Colon (tissue), 2 donors: ENCODE measurements around the gene GTF3C5.
A peak's percentile ranks its signal among the peaks of the same experiment; 100 is the strongest.
"Not testable (repeated sequence)": the region's sequence is repeated elsewhere in the genome, so short reads cannot be mapped to it uniquely, and the experiment has no call there.

Experiments
- FAIRE-seq: peaks from 2 replicates; lab custom pipeline; 2012; peaks lifted over from hg19 to GRCh38; lab: Jason Lieb, UNC
- donor health status: control.
- donor health status: control.

Gene GTF3C5

GRCh38 chr9:133094351-133094750, 63.6 kb downstream of the GTF3C5 start:
- not testable (repeated sequence) for FAIRE-seq

- peak; percentile 14 for FAIRE-seq
Observed at GRCh38 chr9:133094842-133095393, 64.1 kb downstream of the GTF3C5 start.

- no peak for FAIRE-seq
Observed at GRCh38 chr9:133098104-133098754, 67.4 kb downstream of the GTF3C5 start.

GRCh38 chr9:133098871-133099270, 68.1 kb downstream of the GTF3C5 start:
- no peak for FAIRE-seq

GRCh38 chr9:133099726-133100505, 69.1 kb downstream of the GTF3C5 start:
- no peak for FAIRE-seq

- no peak for FAIRE-seq
Observed at GRCh38 chr9:133100506-133101355, 69.9 kb downstream of the GTF3C5 start.

GRCh38 chr9:133101356-133102189, 70.8 kb downstream of the GTF3C5 start:
- FAIRE-seq: no peak

GRCh38 chr9:133102190-133103021, 71.6 kb downstream of the GTF3C5 start:
- no peak for FAIRE-seq

GRCh38 chr9:133103183-133103986, 72.6 kb downstream of the GTF3C5 start:
- no peak for FAIRE-seq

GRCh38 chr9:133103987-133104505, 73.2 kb downstream of the GTF3C5 start:
- no peak for FAIRE-seq

- no peak for FAIRE-seq
Observed at GRCh38 chr9:133104718-133105460, 74.1 kb downstream of the GTF3C5 start.

- no peak for FAIRE-seq
Observed at GRCh38 chr9:133105461-133105770, 74.6 kb downstream of the GTF3C5 start.

GRCh38 chr9:133106511-133107244, 75.9 kb downstream of the GTF3C5 start:
- FAIRE-seq: no peak

- FAIRE-seq: no peak
Observed at GRCh38 chr9:133107245-133107722, 76.5 kb downstream of the GTF3C5 start.
